H1 (cell line): Measurements from ENCODE around the gene DKC1. TPM values are rescaled to one million over a fixed set of nuclear protein-coding genes. Genes with fewer than 3 reads are reported as not detected.

Experiments used
- CTCF ChIA-PET: fragments of 300-600 bp; sonication (Branson Sonifier 250); formaldehyde crosslinking; loops from one replicate; lab custom pipeline; 2021; ENCODE audit not compliant: partially characterized antibody; lab: Charles Lee
- POLR2A ChIA-PET: fragments of 300-600 bp; sonication (Branson Sonifier 250); formaldehyde crosslinking; loops from one replicate; lab custom pipeline; 2021; ENCODE audit warnings: inconsistent platforms; ENCODE audit not compliant: partially characterized antibody; lab: Charles Lee
- DNase-seq, 2 experiments: peaks; one replicate each; pipeline versions ENCODE4 v3.0.0 to v3.0.0-alpha.2; 2010 to 2022; ENCODE audit warnings: low spot score in 2 of 2, low read depth in 1 of 2, mixed read lengths in 1 of 2
- FAIRE-seq: peaks from 2 replicates; lab custom pipeline; 2011; peaks lifted over from hg19 to GRCh38; lab: Jason Lieb, UNC
- H2AFZ ChIP-seq: 2 replicates; pipeline ENCODE4 v1.8.1; 2012; ENCODE audit warnings: low read length, inconsistent platforms
- H2AK5ac ChIP-seq: 2 replicates; pipeline ENCODE4 v1.6.1; 2013; ENCODE audit warnings: low read depth, low read length
- H2BK120ac ChIP-seq: replicated peaks from 2 replicates; pipeline ENCODE3; 2013; ENCODE audit warnings: low read depth, low read length, inconsistent platforms
- H2BK12ac ChIP-seq: 2 replicates; pipeline ENCODE4 v1.6.1; 2013; ENCODE audit warnings: low read depth, low read length
- H2BK15ac ChIP-seq: 2 replicates; pipeline ENCODE4 v1.6.1; 2013; ENCODE audit warnings: low read length
- H2BK20ac ChIP-seq: 2 replicates; pipeline ENCODE4 v1.6.1; 2013; ENCODE audit warnings: low read length
- H2BK5ac ChIP-seq: 2 replicates; pipeline ENCODE4 v1.6.1; 2013; ENCODE audit warnings: low read depth, low read length
- H3K14ac ChIP-seq: 2 replicates; pipeline ENCODE4 v1.6.1; 2013; ENCODE audit warnings: inconsistent platforms; ENCODE audit not compliant: insufficient read length
- H3K18ac ChIP-seq: 2 replicates; pipeline ENCODE4 v1.6.1; 2013; ENCODE audit warnings: low read length; ENCODE audit errors: extremely low read depth
- H3K23ac ChIP-seq: 2 replicates; pipeline ENCODE4 v1.6.1; 2013; ENCODE audit warnings: inconsistent platforms; ENCODE audit not compliant: insufficient read length
- H3K23me2 ChIP-seq: 2 replicates; pipeline ENCODE4 v1.6.1; 2013; ENCODE audit warnings: low read depth, low read length
- H3K27ac ChIP-seq: 2 replicates; pipeline ENCODE4 v1.6.1; 2011; ENCODE audit warnings: low read depth, low read length, inconsistent platforms
- H3K27me3 ChIP-seq, 4 experiments: replicated peaks in 1 of 4; 1 replicate in 1 of 4; 2 replicates in 3 of 4; pipeline versions ENCODE4 v1.6.1 to v1.8.1; 2011 to 2013; ENCODE audit warnings: low read length in 3 of 4, mild to moderate bottlenecking in 3 of 4, inconsistent platforms in 2 of 4, mixed read lengths in 2 of 4, moderate library complexity in 1 of 4; ENCODE audit not compliant: control insufficient read depth in 3 of 4, insufficient read depth in 3 of 4; ENCODE audit errors: extremely low read depth in 1 of 4
- H3K36me3 ChIP-seq, 4 experiments: 2 replicates each; pipeline versions ENCODE4 v1.6.1 to v1.8.1; 2011 to 2013; ENCODE audit warnings: mild to moderate bottlenecking in 4 of 4, low read length in 3 of 4, moderate library complexity in 2 of 4, control low read depth in 1 of 4, inconsistent platforms in 1 of 4; ENCODE audit not compliant: insufficient read depth in 4 of 4, control insufficient read depth in 2 of 4
- H3K4ac ChIP-seq: replicated peaks from 2 replicates; pipeline ENCODE3; 2013; ENCODE audit warnings: low read length, low read depth, mixed read lengths, inconsistent platforms; ENCODE audit not compliant: insufficient read length
- H3K4me1 ChIP-seq, 4 experiments: replicated peaks in 1 of 4; 1 replicate in 1 of 4; 2 replicates in 3 of 4; pipeline versions ENCODE4 v1.6.1 to v1.8.1; 2011 to 2013; ENCODE audit warnings: low read length in 3 of 4, inconsistent platforms in 2 of 4, mixed read lengths in 1 of 4; ENCODE audit not compliant: insufficient read depth in 4 of 4, control insufficient read depth in 3 of 4
- H3K4me2 ChIP-seq, 2 experiments: 2 replicates each; pipeline versions ENCODE4 v1.6.1 to v1.8.1; 2011 to 2013; ENCODE audit warnings: low read depth in 2 of 2, low read length in 2 of 2, control low read depth in 1 of 2, inconsistent platforms in 1 of 2, mild to moderate bottlenecking in 1 of 2; ENCODE audit not compliant: insufficient read depth in 1 of 2
- H3K4me3 ChIP-seq, 4 experiments: fragments of 200-600, 300-600 bp in 1 of 4; sonication (generic), shearing (Covaris generic), sonication (Bioruptor Twin) in 1 of 4; 2 replicates each; pipeline versions ENCODE4 v1.5.1 to v1.8.1; 2011 to 2016; ENCODE audit warnings: low read length in 4 of 4, low read depth in 3 of 4, control low read depth in 2 of 4, inconsistent platforms in 2 of 4, mild to moderate bottlenecking in 2 of 4, mixed read lengths in 1 of 4, moderate library complexity in 1 of 4; ENCODE audit not compliant: insufficient read depth in 2 of 4; ENCODE audit errors: extremely low read depth in 1 of 4
- H3K56ac ChIP-seq: replicated peaks from 2 replicates; pipeline ENCODE3; 2013; ENCODE audit warnings: low read depth, mild to moderate bottlenecking, mixed read lengths, low read length, inconsistent platforms; ENCODE audit not compliant: insufficient read length
- H3K79me1 ChIP-seq: 2 replicates; pipeline ENCODE4 v1.6.1; 2013; ENCODE audit warnings: low read depth, low read length, control low read depth
- H3K79me2 ChIP-seq, 2 experiments: 2 replicates each; pipeline versions ENCODE4 v1.6.1 to v1.8.1; 2012 to 2013; ENCODE audit warnings: low read length in 2 of 2, mild to moderate bottlenecking in 2 of 2, inconsistent platforms in 1 of 2; ENCODE audit not compliant: insufficient read depth in 2 of 2, control insufficient read depth in 1 of 2
- H3K9ac ChIP-seq, 4 experiments: replicated peaks in 1 of 4; 1 replicate in 1 of 4; 2 replicates in 3 of 4; pipeline versions ENCODE4 v1.6.1 to v1.8.1; 2011 to 2013; ENCODE audit warnings: low read depth in 3 of 4, low read length in 3 of 4, control low read depth in 2 of 4, mild to moderate bottlenecking in 2 of 4, moderate library complexity in 2 of 4, inconsistent platforms in 1 of 4; ENCODE audit errors: extremely low read depth in 1 of 4
- H3K9me3 ChIP-seq, 2 experiments: 2 replicates each; pipeline versions ENCODE4 v1.6.1 to v1.8.1; 2012 to 2013; ENCODE audit warnings: mild to moderate bottlenecking in 2 of 2, moderate library complexity in 2 of 2, control low read depth in 1 of 2, inconsistent platforms in 1 of 2, low read depth in 1 of 2, low read length in 1 of 2, mixed read lengths in 1 of 2; ENCODE audit not compliant: insufficient read depth in 2 of 2
- H4K20me1 ChIP-seq, 2 experiments: replicated peaks in 1 of 2; 2 replicates each; pipeline versions ENCODE3 to v1.8.1; 2011 to 2013; ENCODE audit warnings: inconsistent platforms in 2 of 2, low read length in 2 of 2, mild to moderate bottlenecking in 1 of 2; ENCODE audit not compliant: insufficient read depth in 2 of 2, control insufficient read depth in 1 of 2
- H4K5ac ChIP-seq: 2 replicates; pipeline ENCODE4 v1.6.1; 2013; ENCODE audit warnings: low read length, low read depth, mixed read lengths, inconsistent platforms; ENCODE audit not compliant: insufficient read length
- H4K8ac ChIP-seq: 2 replicates; pipeline ENCODE4 v1.8.0; 2013; ENCODE audit warnings: mild to moderate bottlenecking, moderate library complexity, low read length, inconsistent platforms; ENCODE audit not compliant: insufficient read depth; ENCODE audit errors: extremely low read depth
- H4K91ac ChIP-seq: replicated peaks from 2 replicates; pipeline ENCODE3; 2013; ENCODE audit warnings: low read length, mixed read lengths, inconsistent platforms; ENCODE audit not compliant: insufficient read length
- CHD1 ChIP-seq: IDR thresholded peaks from 2 replicates; pipeline ENCODE4 v1.6.1; 2012; ENCODE audit warnings: low read depth, low read length, improper control_type of control experiment
- PHF8 ChIP-seq: fragments of 200-600 bp; sonication (generic); conservative IDR thresholded peaks from 2 replicates; pipeline ENCODE4 v1.7.1; 2012; ENCODE audit warnings: low read depth, mild to moderate bottlenecking, inconsistent platforms, low read length, moderate library complexity
- WGBS, 2 experiments: shearing (Covaris generic) in 1 of 2; methylation state at CpG; one replicate each; pipeline versions ENCODE4 v1.1.6 to v1.1.7; 2013 to 2015; ENCODE audit warnings: low lambda C conversion rate in 2 of 2, mixed read lengths in 2 of 2, inconsistent platforms in 1 of 2, low coverage in 1 of 2, missing lambda C conversion rate in 1 of 2; ENCODE audit not compliant: insufficient replicate concordance in 2 of 2, insufficient coverage in 1 of 2, insufficient read length in 1 of 2; ENCODE audit errors: extremely low coverage in 1 of 2, missing lambda C conversion rate in 1 of 2; 5-methylcytosine and 5-hydroxymethylcytosine counted together
- polyA plus RNA-seq, 7 experiments: library from polyadenylated mRNA; depleted of rRNA in 3 of 7; stranded (reverse) in 5 of 7; unstranded in 2 of 7; fragments of >200 nt in 5 of 7; fragments of 200-250 nt in 2 of 7; gene quantifications; 1 replicate in 5 of 7; 2 replicates in 1 of 7; 4 replicates in 1 of 7; pipeline versions ENCODE4 v1.2.1 to v1.2.3, GENCODE V29; 2011 to 2013; ENCODE audit warnings: missing spikeins in 2 of 7, mixed read lengths in 2 of 7
- total RNA-seq: library from RNA; stranded (reverse); fragmentation: NEBNext Ultra II Directional; extraction: Animal tissue kit (Norgen Biotek cat#: 25700); gene quantifications from 2 replicates; pipeline ENCODE4 v1.2.1, GENCODE V29; 2021

DKC1 gene
- total and polyA plus RNA-seq, 2 of the 8 experiments (the other 6 are each of a cell fraction or from before 2014, with no cell fraction given), result 65.6 to 143 TPM

GRCh38 chrX:154806837-154807501 is 44.3 kb downstream of the DKC1 start:
- H3K27ac ChIP-seq, result no peak overlapping the region
- H3K14ac ChIP-seq, result no peak overlapping the region
- H2BK12ac ChIP-seq, result no peak overlapping the region
- H3K79me2 ChIP-seq, result no peaks in the 10 kb centered on the region
- peaks cover 0 to 5% (median 3%) of the 10 kb centered on the region in 4 experiments; a peak in 4 of 7 replicates for H3K4me1 ChIP-seq
- no peak overlapping the region for H3K9ac ChIP-seq
- H3K27me3 ChIP-seq, result peaks cover 0 to 23% (median 16%) of the 10 kb centered on the region in 4 experiments; a peak in 6 of 7 replicates
- no peak overlapping the region for H2BK15ac ChIP-seq
- no peak overlapping the region for H4K91ac ChIP-seq
- H2BK5ac ChIP-seq, result no peak overlapping the region
- H3K4me2 ChIP-seq, result no peak overlapping the region; a peak in 1 of 4 replicates
- H3K23ac ChIP-seq, result no peak overlapping the region
- no peak overlapping the region for H3K4me3 ChIP-seq
- FAIRE-seq (no peak), DNase-seq (no peak)
- H3K18ac ChIP-seq, result no peak overlapping the region
- no peaks in the 10 kb centered on the region for H4K20me1 ChIP-seq
- no peaks in the 10 kb centered on the region for H3K36me3 ChIP-seq
- H4K8ac ChIP-seq, result no peak overlapping the region
- H3K79me1 ChIP-seq, result no peaks in the 10 kb centered on the region
- 94% methylated on average over 5 of the region's 5 CpGs; no CpG with 5 or more reads in 1 of the 2 experiments for WGBS, 2 experiments
- ChIA-PET POLR2A (no interaction called here), CTCF (no interaction called here)
- no peak overlapping the region for H2AFZ ChIP-seq
- H3K4ac ChIP-seq, result no peak overlapping the region
- no peak overlapping the region for H2BK20ac ChIP-seq
- H3K23me2 ChIP-seq, result peaks cover 2% of the 10 kb centered on the region; the same call in 1 of the 2 replicates
- no peak overlapping the region for H2AK5ac ChIP-seq
- no peak overlapping the region for H2BK120ac ChIP-seq
- no peak overlapping the region for H3K56ac ChIP-seq
- no peaks in the 10 kb centered on the region; a peak in 1 of 4 replicates for H3K9me3 ChIP-seq
- no peak overlapping the region for H4K5ac ChIP-seq
- TF ChIP-seq PHF8 (no peak), CHD1 (no peak)
